ENCODE results near the gene ABHD16A. TPM values are rescaled to one million over a fixed set of nuclear protein-coding genes. Genes with fewer than 3 reads are reported as not detected.

The ABHD16A gene
- total and polyA plus RNA-seq, 10 donors = 30.2 to 80.7 (median 64.2) TPM

DNA sequence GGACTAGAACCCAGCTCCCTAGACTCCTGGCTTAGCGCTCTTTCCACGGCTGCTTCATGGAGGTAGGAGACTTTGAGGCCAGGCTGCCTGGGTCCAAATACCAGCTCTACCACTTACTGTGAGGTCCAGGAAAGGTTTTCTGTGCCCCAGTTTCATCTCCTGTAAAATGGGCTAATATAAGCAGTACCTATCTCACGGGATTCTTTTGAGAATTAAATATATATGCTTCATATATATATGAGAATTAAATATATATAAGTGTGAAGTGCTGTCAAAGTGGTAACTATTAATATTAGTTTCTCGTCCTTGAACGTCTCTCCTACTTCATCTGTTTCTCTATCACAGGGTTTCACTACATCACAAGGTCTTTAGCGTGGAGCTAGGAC lies 12.1 kb downstream of the ABHD16A start:
- TF ChIP-seq POLR2AphosphoS5 (IDR thresholded peaks at IDR 0.05) = no peak
- TF ChIP-seq, protein P1, sequence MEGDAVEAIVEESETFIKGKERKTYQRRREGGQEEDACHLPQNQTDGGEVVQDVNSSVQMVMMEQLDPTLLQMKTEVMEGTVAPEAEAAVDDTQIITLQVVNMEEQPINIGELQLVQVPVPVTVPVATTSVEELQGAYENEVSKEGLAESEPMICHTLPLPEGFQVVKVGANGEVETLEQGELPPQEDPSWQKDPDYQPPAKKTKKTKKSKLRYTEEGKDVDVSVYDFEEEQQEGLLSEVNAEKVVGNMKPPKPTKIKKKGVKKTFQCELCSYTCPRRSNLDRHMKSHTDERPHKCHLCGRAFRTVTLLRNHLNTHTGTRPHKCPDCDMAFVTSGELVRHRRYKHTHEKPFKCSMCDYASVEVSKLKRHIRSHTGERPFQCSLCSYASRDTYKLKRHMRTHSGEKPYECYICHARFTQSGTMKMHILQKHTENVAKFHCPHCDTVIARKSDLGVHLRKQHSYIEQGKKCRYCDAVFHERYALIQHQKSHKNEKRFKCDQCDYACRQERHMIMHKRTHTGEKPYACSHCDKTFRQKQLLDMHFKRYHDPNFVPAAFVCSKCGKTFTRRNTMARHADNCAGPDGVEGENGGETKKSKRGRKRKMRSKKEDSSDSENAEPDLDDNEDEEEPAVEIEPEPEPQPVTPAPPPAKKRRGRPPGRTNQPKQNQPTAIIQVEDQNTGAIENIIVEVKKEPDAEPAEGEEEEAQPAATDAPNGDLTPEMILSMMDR (IDR thresholded peaks at IDR 0.05 in 8 of 11, conservative IDR thresholded peaks at IDR 0.05 in 3 of 11) = no peak
- TF ChIP-seq POLR2A (IDR thresholded peaks at IDR 0.05) = no peak
- H3K4me3 ChIP-seq = no peak overlapping the region
- peaks cover 0 to 14% (median 9%) of the 10 kb centered on the region in 6 donors for H3K4me1 ChIP-seq
- peaks cover 0 to 100% (median 99%) of the 10 kb centered on the region in 6 donors for H3K36me3 ChIP-seq
- no peaks in the 10 kb centered on the region for H3K9me3 ChIP-seq
- intact Hi-C loops (cut with DNase I; ENCODE audit: low total_unique reads) = no loop called here
- no peaks in the 10 kb centered on the region for H3K27me3 ChIP-seq (replicated peaks in 1 of 7)
- WGBS, 5 donors = 90 to 97% (median 96%) methylated on average over 6 of the region's 6 CpGs
- H3K27ac ChIP-seq = no peak overlapping the region
- no peak for DNase-seq

DNA sequence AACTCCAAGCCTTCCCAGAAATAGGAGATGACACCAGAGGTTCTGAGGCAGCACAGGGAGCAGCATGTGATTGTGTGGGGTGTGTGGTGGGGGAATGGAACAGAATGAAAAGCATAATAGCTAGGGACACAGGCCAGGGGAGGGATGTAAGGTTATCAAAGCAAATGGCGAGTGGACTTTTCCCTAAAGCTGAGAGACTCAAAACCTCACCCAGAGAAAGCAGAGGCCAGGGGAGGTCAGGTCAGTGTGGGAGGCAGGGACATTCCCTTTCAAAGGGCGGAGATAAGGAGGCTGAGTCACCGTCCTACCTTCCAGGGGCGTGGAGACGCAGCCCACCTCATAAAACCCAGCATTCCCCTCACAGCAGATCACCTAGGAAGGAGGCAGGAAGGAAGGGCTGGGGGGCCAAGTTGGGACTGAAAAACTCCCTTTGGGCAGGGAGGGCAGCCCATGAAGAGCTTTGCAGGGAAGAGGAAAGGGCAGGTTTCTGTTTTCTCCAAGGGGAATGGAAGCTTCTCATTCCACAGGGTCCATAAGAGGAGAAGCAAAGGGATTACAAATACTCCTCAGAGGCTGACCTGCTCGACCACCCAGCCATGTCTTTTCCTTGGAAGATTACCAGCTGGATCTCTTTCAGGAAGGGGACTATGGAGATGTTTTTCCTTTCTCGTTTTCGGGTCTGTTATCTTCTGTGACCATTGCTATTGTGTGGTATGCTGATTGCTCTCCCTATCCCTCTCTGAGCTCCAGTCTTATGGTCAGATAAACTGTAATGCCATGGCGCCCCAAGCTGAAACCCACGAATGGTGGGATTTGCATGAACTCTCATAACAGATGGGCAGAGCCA lies 12.7 kb downstream of the ABHD16A start:
- Histone ChIP-seq H3K4me1 (peaks cover 0 to 14% (median 9%) of the 10 kb centered on the region in 6 donors), H3K36me3 (peaks cover 0 to 100% (median 96%) of the 10 kb centered on the region in 6 donors), H3K4me3 (no peak overlapping the region), H3K9me3 (no peaks in the 10 kb centered on the region), H3K27me3 (replicated peaks in 1 of 7) (no peaks in the 10 kb centered on the region), H3K27ac (peak overlapping the region in 2 of 8 donors; percentile 28 to 53)
- no peak for DNase-seq
- WGBS, 5 donors = 69 to 90% (median 82%) methylated on average over 10 of the region's 10 CpGs
- intact Hi-C loops (cut with DNase I; ENCODE audit: low total_unique reads) = no loop called here
- TF ChIP-seq POLR2A (IDR thresholded peaks at IDR 0.05) (no peak), POLR2AphosphoS5 (IDR thresholded peaks at IDR 0.05) (no peak)
- TF ChIP-seq, protein P1 (IDR thresholded peaks at IDR 0.05 in 8 of 11, conservative IDR thresholded peaks at IDR 0.05 in 3 of 11) = no peak

DNA sequence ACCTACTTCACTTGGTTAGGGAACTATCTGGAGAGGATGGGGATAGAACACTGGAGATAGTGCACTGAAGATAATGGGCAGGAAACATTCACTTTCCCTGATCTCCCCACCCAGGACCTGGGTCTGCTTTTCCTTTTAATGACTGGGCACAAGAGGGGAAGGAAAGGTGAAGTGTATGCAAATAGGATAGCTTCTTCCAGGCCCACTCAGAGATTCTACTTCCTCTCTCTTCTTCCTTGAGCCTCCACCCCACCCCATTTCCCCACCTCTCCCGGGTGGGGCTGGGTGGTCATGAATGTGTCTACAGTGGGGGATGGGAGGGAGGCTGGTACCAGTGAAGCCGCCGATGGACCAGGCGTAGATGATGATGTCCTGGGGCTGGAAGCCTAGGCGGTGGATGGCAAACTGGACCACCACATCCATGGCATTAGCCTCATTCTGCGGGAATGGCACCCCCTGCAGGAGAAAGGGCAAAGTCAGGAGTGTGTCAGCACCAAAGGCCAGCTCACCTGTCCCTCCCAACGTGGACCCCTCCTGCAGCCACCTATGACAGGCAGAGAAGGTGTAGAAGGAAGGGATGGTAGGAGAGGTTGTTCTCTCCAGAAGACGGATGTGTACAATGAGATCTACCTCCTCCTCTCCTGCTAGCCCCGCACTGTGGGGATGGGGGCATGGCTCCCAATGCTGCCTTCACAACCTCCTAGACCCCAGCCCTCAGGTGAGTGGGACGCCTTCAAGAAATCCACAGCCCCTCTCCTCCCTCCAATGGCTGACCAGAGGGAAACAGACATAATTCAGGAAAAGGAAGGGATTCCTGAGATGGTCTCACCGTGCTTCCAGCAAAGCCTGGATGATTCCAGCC lies 13.6 kb downstream of the ABHD16A start:
- Histone ChIP-seq H3K27me3 (replicated peaks in 1 of 7) (no peaks in the 10 kb centered on the region), H3K36me3 (peaks cover 0 to 100% (median 90%) of the 10 kb centered on the region in 6 donors), H3K4me3 (no peak overlapping the region), H3K4me1 (peaks cover 0 to 14% (median 9%) of the 10 kb centered on the region in 6 donors), H3K27ac (peak overlapping the region in 2 of 8 donors; percentile 28 to 53), H3K9me3 (no peaks in the 10 kb centered on the region)
- no peak for DNase-seq
- whole genome bisulfite sequencing, 5 donors = 78 to 83% (median 82%) methylated on average over 9 to 11 of the region's 11 CpGs
- TF ChIP-seq, protein P1 (IDR thresholded peaks at IDR 0.05 in 8 of 11, conservative IDR thresholded peaks at IDR 0.05 in 3 of 11) = peak in 3 of 11 experiments; percentile 5 to 42 (median 13)
- peak in 2 of 3 donors; percentile 25 to 29 for TF ChIP-seq POLR2AphosphoS5 (IDR thresholded peaks at IDR 0.05)
- no peak for TF ChIP-seq POLR2A (IDR thresholded peaks at IDR 0.05)
- intact Hi-C loops (cut with DNase I; ENCODE audit: low total_unique reads) = no loop called here
